ENCODE measurements around the gene UQCC2. TPM values are rescaled to one million over a fixed set of nuclear protein-coding genes. Genes with fewer than 3 reads are reported as not detected.

UQCC2 gene
- total and polyA plus RNA-seq, 12 donors = 7.4 to 214 (median 72.9) TPM

DNA sequence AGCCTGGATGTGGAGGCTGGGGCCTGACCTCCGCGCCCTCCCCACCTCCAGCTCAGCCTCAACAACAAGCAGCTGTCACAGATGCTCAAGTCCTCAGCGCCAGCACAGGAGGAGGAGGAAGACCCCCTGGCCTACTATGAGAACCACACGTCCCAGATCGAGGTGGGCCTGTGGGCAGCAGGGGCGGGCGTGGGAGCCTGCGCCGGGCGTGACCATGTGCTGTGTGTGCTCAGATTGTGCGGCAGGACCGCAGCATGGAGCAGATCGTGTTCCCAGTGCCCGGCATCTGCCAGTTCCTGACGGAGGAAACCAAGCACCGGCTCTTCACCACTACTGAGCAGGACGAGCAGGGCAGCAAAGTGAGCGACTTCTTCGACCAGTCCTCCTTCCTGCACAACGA is 23.5 kb downstream of the UQCC2 start:
- TF ChIP-seq, protein P1, sequence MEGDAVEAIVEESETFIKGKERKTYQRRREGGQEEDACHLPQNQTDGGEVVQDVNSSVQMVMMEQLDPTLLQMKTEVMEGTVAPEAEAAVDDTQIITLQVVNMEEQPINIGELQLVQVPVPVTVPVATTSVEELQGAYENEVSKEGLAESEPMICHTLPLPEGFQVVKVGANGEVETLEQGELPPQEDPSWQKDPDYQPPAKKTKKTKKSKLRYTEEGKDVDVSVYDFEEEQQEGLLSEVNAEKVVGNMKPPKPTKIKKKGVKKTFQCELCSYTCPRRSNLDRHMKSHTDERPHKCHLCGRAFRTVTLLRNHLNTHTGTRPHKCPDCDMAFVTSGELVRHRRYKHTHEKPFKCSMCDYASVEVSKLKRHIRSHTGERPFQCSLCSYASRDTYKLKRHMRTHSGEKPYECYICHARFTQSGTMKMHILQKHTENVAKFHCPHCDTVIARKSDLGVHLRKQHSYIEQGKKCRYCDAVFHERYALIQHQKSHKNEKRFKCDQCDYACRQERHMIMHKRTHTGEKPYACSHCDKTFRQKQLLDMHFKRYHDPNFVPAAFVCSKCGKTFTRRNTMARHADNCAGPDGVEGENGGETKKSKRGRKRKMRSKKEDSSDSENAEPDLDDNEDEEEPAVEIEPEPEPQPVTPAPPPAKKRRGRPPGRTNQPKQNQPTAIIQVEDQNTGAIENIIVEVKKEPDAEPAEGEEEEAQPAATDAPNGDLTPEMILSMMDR (IDR thresholded peaks at IDR 0.05) = no peak
- no peak for TF ChIP-seq POLR2A (IDR thresholded peaks at IDR 0.05)
- H3K27me3 ChIP-seq = no peaks in the 10 kb centered on the region
- no peaks in the 10 kb centered on the region for H3K9me3 ChIP-seq (replicated peaks in 1 of 3)
- H3K4me1 ChIP-seq (replicated peaks in 1 of 2) = peaks cover 3 to 9% of the 10 kb centered on the region in 2 donors
- peaks cover 0 to 70% of the 10 kb centered on the region in 2 donors for H3K36me3 ChIP-seq (replicated peaks in 1 of 2)
- H3K27ac ChIP-seq = no peak overlapping the region
- H3K4me3 ChIP-seq = no peak overlapping the region
- WGBS, 4 donors = 90 to 96% (median 95%) methylated on average over 7 to 20 of the region's 20 CpGs
- intact Hi-C loops (cut with DNase I) = no loop called here
- no peak for DNase-seq

DNA sequence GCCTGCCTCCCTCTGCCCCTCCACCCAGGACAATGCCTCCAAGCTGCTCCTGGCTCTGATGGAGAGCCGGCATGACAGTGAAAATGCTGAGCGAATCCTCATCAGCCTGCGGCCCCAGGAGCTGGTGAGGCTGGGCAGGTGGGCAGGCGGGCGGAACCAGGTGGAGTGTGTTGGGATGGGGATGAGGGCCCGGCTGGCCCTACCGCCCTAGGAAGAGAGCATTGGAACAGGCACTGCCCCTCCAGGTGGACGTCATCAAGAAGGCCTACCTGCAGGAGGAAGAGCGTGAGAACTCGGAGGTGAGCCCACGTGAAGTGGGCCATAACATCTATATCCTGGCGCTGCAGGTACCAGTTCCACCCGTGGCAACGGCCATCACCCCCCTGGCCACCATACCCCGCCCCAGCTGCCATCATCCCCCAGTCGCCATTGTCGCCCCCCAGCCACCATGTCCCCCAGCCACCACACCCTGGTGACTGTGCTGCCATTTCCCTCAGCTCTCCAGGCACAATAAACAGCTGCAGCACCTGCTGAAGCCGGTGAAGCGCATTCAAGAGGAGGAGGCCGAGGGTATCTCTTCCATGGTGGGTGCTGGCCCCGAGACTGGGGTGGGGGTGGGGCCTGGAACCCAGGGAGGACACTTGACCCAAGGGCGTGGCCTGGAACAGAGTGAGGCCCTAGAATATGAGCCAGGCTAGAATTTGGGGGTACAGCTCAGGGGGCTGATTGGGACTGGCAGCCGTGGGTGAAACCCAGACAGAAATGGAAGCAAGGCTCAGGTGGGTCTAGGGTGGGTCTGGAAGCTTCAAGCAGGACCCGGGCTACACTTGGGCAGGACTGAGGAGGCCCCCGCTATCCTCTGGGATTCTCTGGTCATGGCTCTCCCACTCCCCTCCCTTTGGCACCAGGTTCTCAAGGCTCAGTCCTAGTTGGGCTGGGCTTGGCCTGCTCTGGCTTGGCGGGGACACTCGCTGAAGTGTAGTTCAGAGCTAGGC is 24.2 kb downstream of the UQCC2 start:
- TF ChIP-seq POLR2A (IDR thresholded peaks at IDR 0.05) = no peak
- TF ChIP-seq, protein P1 (IDR thresholded peaks at IDR 0.05) = no peak
- Histone ChIP-seq H3K27ac (no peak overlapping the region), H3K4me3 (no peak overlapping the region), H3K27me3 (no peaks in the 10 kb centered on the region), H3K9me3 (replicated peaks in 1 of 3) (no peaks in the 10 kb centered on the region), H3K4me1 (replicated peaks in 1 of 2) (peaks cover 3 to 9% of the 10 kb centered on the region in 2 donors), H3K36me3 (replicated peaks in 1 of 2) (peaks cover 0 to 64% of the 10 kb centered on the region in 2 donors)
- 93 to 97% (median 94%) methylated on average over 15 to 27 of the region's 27 CpGs for WGBS, 4 donors
- DNase-seq = no peak
- intact Hi-C loops (cut with DNase I) = no loop called here

DNA sequence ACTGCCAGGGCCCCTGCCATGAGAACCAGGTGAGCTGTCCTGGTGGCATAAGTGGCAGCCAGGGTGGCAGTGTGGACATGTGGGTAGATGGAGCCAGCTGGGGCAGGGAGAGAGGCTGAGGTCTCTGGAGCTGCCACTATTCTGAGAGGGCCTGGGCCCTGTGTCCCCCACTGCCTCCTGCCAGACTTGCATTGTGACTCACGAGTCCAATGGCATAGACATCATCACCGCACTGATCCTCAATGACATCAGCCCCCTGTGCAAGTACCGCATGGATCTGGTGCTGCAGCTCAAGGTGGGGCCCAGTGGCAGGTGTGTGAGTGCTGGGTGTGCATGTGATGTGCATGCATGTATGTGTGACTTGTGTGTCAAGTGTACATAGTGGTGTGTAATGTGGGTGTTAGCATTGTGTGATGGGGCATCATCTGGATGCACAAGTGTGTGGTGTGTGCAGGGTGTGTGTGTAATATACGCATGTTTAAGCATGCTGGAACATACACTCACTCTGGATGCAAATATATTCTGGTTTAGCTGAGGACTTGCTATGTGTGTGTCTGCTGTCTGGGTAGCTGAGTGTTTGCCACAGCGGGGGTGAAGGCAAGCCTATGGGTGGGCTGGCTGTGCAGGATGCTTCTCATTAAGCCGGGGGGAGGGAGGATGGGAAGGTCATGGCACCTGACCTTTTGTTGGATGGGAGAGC is 25.1 kb downstream of the UQCC2 start:
- 53 to 83% (median 71%) methylated on average over 3 to 6 of the region's 6 CpGs for WGBS, 4 donors
- no peak for DNase-seq
- TF ChIP-seq POLR2A (IDR thresholded peaks at IDR 0.05) = no peak
- TF ChIP-seq, protein P1 (IDR thresholded peaks at IDR 0.05) = no peak
- H3K27ac ChIP-seq = no peak overlapping the region
- no peaks in the 10 kb centered on the region for H3K27me3 ChIP-seq
- H3K4me1 ChIP-seq (replicated peaks in 1 of 2) = peaks cover 3 to 9% of the 10 kb centered on the region in 2 donors
- intact Hi-C loops (cut with DNase I) = no loop called here
- no peak overlapping the region for H3K4me3 ChIP-seq
- H3K36me3 ChIP-seq (replicated peaks in 1 of 2) = peaks cover 0 to 55% of the 10 kb centered on the region in 2 donors
- H3K9me3 ChIP-seq (replicated peaks in 1 of 3) = no peaks in the 10 kb centered on the region
